B cell (primary cell): ENCODE measurements around the gene PLCL1. TPM values are rescaled to one million over a fixed set of nuclear protein-coding genes. Genes with fewer than 3 reads are reported as not detected.

ENCODE experiments used
- ATAC-seq: fragments of 200-7000 bp; cut with Tn5 transposase; one replicate; pipeline ENCODE4 v1.10.0; 2021; ENCODE audit warnings: low read depth, mild to moderate bottlenecking, moderate number of reproducible peaks, moderate library complexity
- CTCF ChIA-PET: fragments of 350-600 bp; sonication (Branson Sonifier 250); formaldehyde crosslinking; loops from one replicate; lab custom pipeline; 2021; ENCODE audit warnings: antibody characterized with exemption, inconsistent platforms; lab: Charles Lee
- POLR2A ChIA-PET: fragments of 350-600 bp; sonication (Branson Sonifier 250); formaldehyde crosslinking; loops from one replicate; lab custom pipeline; 2021; ENCODE audit warnings: antibody characterized with exemption; lab: Charles Lee
- DNase-seq: peaks from one replicate; pipeline ENCODE4 v3.0.0; 2013
- H2AFZ ChIP-seq: 2 replicates; pipeline ENCODE4 v1.6.1; 2012; ENCODE audit warnings: mild to moderate bottlenecking, low read depth, low read length; ENCODE audit not compliant: insufficient read depth, poor library complexity, severe bottlenecking
- H3K27ac ChIP-seq, 2 donors: 1 replicate in 1 of 2; 2 replicates in 1 of 2; pipeline ENCODE4 v1.5.1; 2012 to 2013; ENCODE audit warnings: low read length in 2 of 2, mild to moderate bottlenecking in 2 of 2, moderate library complexity in 1 of 2
- H3K27me3 ChIP-seq, 4 experiments: fragments of 200-600 bp in 1 of 4; sonication (generic) in 1 of 4; replicated peaks in 1 of 4; 1 replicate in 2 of 4; 2 replicates in 2 of 4; pipeline versions ENCODE4 v1.6.1 to v1.7.0; 2013 to 2016; ENCODE audit warnings: low read length in 3 of 4, mild to moderate bottlenecking in 2 of 4, mixed read lengths in 1 of 4, moderate library complexity in 1 of 4; ENCODE audit not compliant: insufficient read depth in 4 of 4, control insufficient read depth in 3 of 4; ENCODE audit errors: control extremely low read depth in 1 of 4
- H3K36me3 ChIP-seq, 2 experiments: replicated peaks in 1 of 2; 1 replicate in 1 of 2; 2 replicates in 1 of 2; pipeline versions ENCODE4 v1.6.1 to v1.7.1; 2013; ENCODE audit warnings: low read length in 1 of 2; ENCODE audit not compliant: insufficient read depth in 2 of 2, control insufficient read depth in 1 of 2; ENCODE audit errors: control extremely low read depth in 1 of 2, extremely low read depth in 1 of 2
- H3K4me1 ChIP-seq, 2 donors: fragments of 200-600 bp in 1 of 2; sonication (generic) in 1 of 2; 1 replicate in 1 of 2; 2 replicates in 1 of 2; pipeline versions ENCODE4 v1.5.1 to v1.6.1; 2013 to 2017; ENCODE audit warnings: low read length in 2 of 2; ENCODE audit not compliant: control insufficient read depth in 2 of 2, insufficient read depth in 2 of 2
- H3K4me2 ChIP-seq: replicated peaks from 2 replicates; pipeline ENCODE3; 2012; ENCODE audit warnings: mild to moderate bottlenecking, low read depth, low read length; ENCODE audit not compliant: poor library complexity, severe bottlenecking
- H3K4me3 ChIP-seq, 5 experiments: fragments of 200-600 bp in 1 of 5; sonication (generic) in 1 of 5; 1 replicate in 3 of 5; 2 replicates in 2 of 5; pipeline versions ENCODE4 v1.5.1 to v1.7.0; 2011 to 2016; ENCODE audit warnings: low read length in 4 of 5, mild to moderate bottlenecking in 4 of 5, low read depth in 2 of 5, control low read depth in 1 of 5, moderate library complexity in 1 of 5; ENCODE audit not compliant: insufficient read depth in 1 of 5; ENCODE audit errors: control extremely low read depth in 1 of 5, extremely low read depth in 1 of 5
- H3K79me2 ChIP-seq: fragments of 200-600 bp; sonication (generic); one replicate; pipeline ENCODE4 v1.6.0; 2016; ENCODE audit warnings: low read length; ENCODE audit not compliant: control insufficient read depth, insufficient read depth
- H3K9ac ChIP-seq: fragments of 200-600 bp; sonication (generic); 2 replicates; pipeline ENCODE4 v1.6.1; 2017; ENCODE audit warnings: mild to moderate bottlenecking, low read length, moderate library complexity
- H3K9me3 ChIP-seq, 3 donors: one replicate each; pipeline versions ENCODE4 v1.6.1 to v1.7.1; 2013; ENCODE audit warnings: low read length in 2 of 3; ENCODE audit not compliant: control insufficient read depth in 2 of 3, insufficient read depth in 1 of 3; ENCODE audit errors: control extremely low read depth in 1 of 3
- H4K20me1 ChIP-seq: 2 replicates; pipeline ENCODE4 v1.6.0; 2012; ENCODE audit warnings: mild to moderate bottlenecking, low read length; ENCODE audit not compliant: insufficient read depth, control insufficient read depth, poor library complexity, severe bottlenecking
- H3K27ac Mint-ChIP-seq: one replicate; pipeline ENCODE4 v1.8.0; 2021; ENCODE audit warnings: mixed read lengths
- H3K27me3 Mint-ChIP-seq: one replicate; pipeline ENCODE4 v1.8.0; 2021; ENCODE audit warnings: mixed read lengths
- H3K4me1 Mint-ChIP-seq: one replicate; pipeline ENCODE4 v1.8.0; 2021; ENCODE audit warnings: mixed read lengths
- H3K4me3 Mint-ChIP-seq: one replicate; pipeline ENCODE4 v1.8.0; 2021; ENCODE audit warnings: mixed read lengths
- H3K9me3 Mint-ChIP-seq: one replicate; pipeline ENCODE4 v1.8.0; 2022; ENCODE audit warnings: mixed read lengths; ENCODE audit not compliant: insufficient read depth
- CTCF ChIP-seq: fragments of 200-600 bp; IDR thresholded peaks from one replicate; pipeline ENCODE4 v1.8.0; 2022; ENCODE audit warnings: antibody characterized with exemption, mild to moderate bottlenecking
- EZH2 ChIP-seq: IDR thresholded peaks from 2 replicates; pipeline ENCODE4 v1.6.1; 2012; ENCODE audit warnings: borderline replicate concordance, low read depth, mild to moderate bottlenecking, moderate library complexity, low read length; ENCODE audit not compliant: insufficient read depth, poor library complexity, severe bottlenecking
- WGBS: methylation state at CpG from one replicate; pipeline ENCODE4 v1.1.5; 2013; ENCODE audit warnings: missing lambda C conversion rate; ENCODE audit not compliant: insufficient coverage; 5-methylcytosine and 5-hydroxymethylcytosine counted together
- intact Hi-C: fragments of 100-400 bp; cut with micrococcal nuclease; formaldehyde crosslinking; loops from one replicate; pipeline ENCODE4 v1.10.0; 2022
- polyA plus RNA-seq: library from polyadenylated mRNA; depleted of rRNA; stranded (reverse); fragments of >200 nt; gene quantifications from 2 replicates; pipeline ENCODE4 v1.2.3, GENCODE V29; 2012
- total RNA-seq, 2 donors: library from RNA; stranded (reverse); fragments of 120-200 nt in 1 of 2; gene quantifications; 1 replicate in 1 of 2; 2 replicates in 1 of 2; pipeline versions ENCODE4 v1.2.3 to v1.2.4, GENCODE V29; 2013 to 2022

The PLCL1 gene
- total and polyA plus RNA-seq, 2 donors (not counting 1 experiment from before 2014, with no cell fraction given): 0.07 to 0.25 TPM

GRCh38 chr2:197897960-197898678 lies 93.7 kb downstream of the PLCL1 start:
- no peak overlapping the region for H3K9ac ChIP-seq
- DNase-seq (no peak), ATAC-seq (no peak)
- no peak overlapping the region for H2AFZ ChIP-seq
- intact Hi-C loops: no loop called here
- no peak overlapping the region for H3K4me2 ChIP-seq
- no peaks in the 10 kb centered on the region for H3K79me2 ChIP-seq
- POLR2A ChIA-PET: no interaction called here
- no peak overlapping the region for H3K27ac ChIP-seq
- Mint-ChIP-seq H3K27me3 (no peaks in the 10 kb centered on the region), H3K4me1 (no peaks in the 10 kb centered on the region), H3K9me3 (no peaks in the 10 kb centered on the region), H3K4me3 (no peak overlapping the region), H3K27ac (no peak overlapping the region)
- 95% methylated on average over 2 of the region's 4 CpGs for WGBS
- H3K4me3 ChIP-seq: no peak overlapping the region
- no peaks in the 10 kb centered on the region for H3K4me1 ChIP-seq
- no peak for TF ChIP-seq EZH2
- TF ChIP-seq CTCF: no peak
- no peaks in the 10 kb centered on the region for H3K36me3 ChIP-seq
- H4K20me1 ChIP-seq: no peaks in the 10 kb centered on the region
- CTCF ChIA-PET: no interaction called here
- H3K9me3 ChIP-seq: no peaks in the 10 kb centered on the region
- no peaks in the 10 kb centered on the region for H3K27me3 ChIP-seq

GRCh38 chr2:197904446-197904845 lies 100.1 kb downstream of the PLCL1 start:
- no peak overlapping the region for H3K4me3 Mint-ChIP-seq
- no peak for ATAC-seq
- no peaks in the 10 kb centered on the region for H3K36me3 ChIP-seq

More at GRCh38 chr2:197904446-197904845, 100.1 kb downstream of the PLCL1 start:
- Mint-ChIP-seq H3K27me3 (no peaks in the 10 kb centered on the region), H3K27ac (no peak overlapping the region), H3K4me1 (no peaks in the 10 kb centered on the region), H3K9me3 (no peaks in the 10 kb centered on the region)
- Histone ChIP-seq H3K27ac (no peak overlapping the region), H3K79me2 (no peaks in the 10 kb centered on the region), H4K20me1 (no peaks in the 10 kb centered on the region), H3K9ac (no peak overlapping the region), H3K4me1 (no peaks in the 10 kb centered on the region), H3K4me3 (no peak overlapping the region), H3K27me3 (no peaks in the 10 kb centered on the region), H2AFZ (no peak overlapping the region), H3K9me3 (no peaks in the 10 kb centered on the region), H3K4me2 (no peak overlapping the region)
- intact Hi-C loops: no loop called here
- TF ChIP-seq CTCF (no peak), EZH2 (no peak)
- no peak for DNase-seq
- ChIA-PET CTCF (no interaction called here), POLR2A (no interaction called here)
- no CpG with 5 or more reads among the region's 2 CpGs for WGBS
